ENCODE results near the gene ZNF814.
A peak's percentile ranks its signal among the peaks of the same experiment; 100 is the strongest.

- TF ChIP-seq CTCF (IDR thresholded peaks at IDR 0.05) (peak; percentile 60), EZH2 (IDR thresholded peaks at IDR 0.05) (no peak), EZH2phosphoT487 (IDR thresholded peaks at IDR 0.05) (no peak)
These were observed at the start of gene ZNF814 for GRCh38 chr19:57888560-57889231.

Measured in neural progenitor cell (in vitro differentiated cells).